Measurements from ENCODE around the gene SETBP1. TPM values are rescaled to one million over a fixed set of nuclear protein-coding genes. Genes with fewer than 3 reads are reported as not detected.

The SETBP1 gene
- total RNA-seq, 1 donor: 22.8 TPM

DNA sequence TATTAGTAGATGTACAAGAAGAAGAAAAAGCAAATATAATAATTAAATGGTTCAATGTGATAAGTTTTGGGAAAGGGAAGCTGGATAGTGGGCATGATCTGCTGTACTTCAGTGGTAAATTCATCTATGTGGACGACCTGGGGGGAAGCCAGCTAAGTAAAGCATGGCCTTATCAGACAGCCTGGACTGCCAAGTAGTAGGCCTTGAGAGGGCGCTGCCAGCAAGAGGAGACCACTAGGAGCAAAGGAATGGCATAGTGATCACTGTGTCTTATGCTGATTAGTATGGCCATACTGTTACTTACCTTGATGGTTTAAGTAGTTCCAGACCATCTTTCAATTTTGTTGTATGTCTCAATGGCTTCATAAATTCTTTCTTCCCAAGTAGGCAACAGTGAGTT lies 287.6 kb downstream of the SETBP1 start:
- Histone ChIP-seq H3K27ac (ENCODE audit: low read depth, low read length) (no peak overlapping the region), H4K20me1 (ENCODE audit: insufficient read depth, low read length) (no peaks in the 10 kb centered on the region), H3K4me2 (ENCODE audit: insufficient read depth, low read length) (no peak overlapping the region), H3K36me3 (ENCODE audit: insufficient read depth, low read length) (no peaks in the 10 kb centered on the region), H3K4me1 (ENCODE audit: insufficient read depth, low read length) (no peaks in the 10 kb centered on the region), H3K79me2 (ENCODE audit: insufficient read depth, low read length) (no peaks in the 10 kb centered on the region), H3K9me3 (ENCODE audit: low read depth, low read length) (no peaks in the 10 kb centered on the region), H3K27me3 (ENCODE audit: insufficient read depth, low read length) (peaks cover 3% of the 10 kb centered on the region), H2AFZ (ENCODE audit: low read length) (no peak overlapping the region), H3K4me3 (ENCODE audit: insufficient read depth, low read length) (no peak overlapping the region)
- DNase-seq (ENCODE audit: insufficient read length, low spot score, missing footprints): no peak
- TF ChIP-seq, protein P1, sequence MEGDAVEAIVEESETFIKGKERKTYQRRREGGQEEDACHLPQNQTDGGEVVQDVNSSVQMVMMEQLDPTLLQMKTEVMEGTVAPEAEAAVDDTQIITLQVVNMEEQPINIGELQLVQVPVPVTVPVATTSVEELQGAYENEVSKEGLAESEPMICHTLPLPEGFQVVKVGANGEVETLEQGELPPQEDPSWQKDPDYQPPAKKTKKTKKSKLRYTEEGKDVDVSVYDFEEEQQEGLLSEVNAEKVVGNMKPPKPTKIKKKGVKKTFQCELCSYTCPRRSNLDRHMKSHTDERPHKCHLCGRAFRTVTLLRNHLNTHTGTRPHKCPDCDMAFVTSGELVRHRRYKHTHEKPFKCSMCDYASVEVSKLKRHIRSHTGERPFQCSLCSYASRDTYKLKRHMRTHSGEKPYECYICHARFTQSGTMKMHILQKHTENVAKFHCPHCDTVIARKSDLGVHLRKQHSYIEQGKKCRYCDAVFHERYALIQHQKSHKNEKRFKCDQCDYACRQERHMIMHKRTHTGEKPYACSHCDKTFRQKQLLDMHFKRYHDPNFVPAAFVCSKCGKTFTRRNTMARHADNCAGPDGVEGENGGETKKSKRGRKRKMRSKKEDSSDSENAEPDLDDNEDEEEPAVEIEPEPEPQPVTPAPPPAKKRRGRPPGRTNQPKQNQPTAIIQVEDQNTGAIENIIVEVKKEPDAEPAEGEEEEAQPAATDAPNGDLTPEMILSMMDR (IDR thresholded peaks at IDR 0.05; ENCODE audit: extremely low read depth, low read depth, low read length): peak; percentile 7

DNA sequence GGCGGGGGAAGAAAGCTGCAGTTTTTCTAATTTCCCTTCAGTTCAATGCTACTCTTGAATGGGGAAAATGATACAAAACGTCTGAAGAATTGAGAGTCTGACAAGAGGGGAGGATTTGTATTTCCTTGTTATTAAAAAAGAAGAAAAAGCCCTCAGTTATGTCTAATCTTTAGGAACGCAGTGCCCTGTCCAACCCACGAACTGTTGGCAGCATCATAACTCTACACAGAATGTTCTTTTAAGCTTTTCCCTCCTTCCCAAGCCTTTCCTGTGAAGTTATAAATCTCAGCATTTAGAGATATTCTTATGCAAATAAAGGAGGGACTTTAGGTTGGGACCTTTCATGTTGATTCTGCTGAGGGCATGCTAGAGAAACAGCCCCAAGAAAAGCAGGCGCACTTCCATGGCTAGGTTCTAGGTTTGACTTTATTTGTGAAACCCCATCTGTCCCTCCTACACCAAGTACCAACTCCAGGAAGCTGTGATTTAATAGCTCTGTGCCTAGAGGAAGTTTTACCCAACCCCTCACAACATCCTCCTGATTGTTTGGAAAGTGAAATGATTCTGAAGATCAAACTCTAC lies 288.6 kb downstream of the SETBP1 start:
- Histone ChIP-seq H3K36me3 (ENCODE audit: insufficient read depth, low read length) (no peaks in the 10 kb centered on the region), H3K4me1 (ENCODE audit: insufficient read depth, low read length) (no peaks in the 10 kb centered on the region), H3K27ac (ENCODE audit: low read depth, low read length) (no peak overlapping the region), H4K20me1 (ENCODE audit: insufficient read depth, low read length) (no peaks in the 10 kb centered on the region), H3K27me3 (ENCODE audit: insufficient read depth, low read length) (peaks cover 3% of the 10 kb centered on the region), H3K4me3 (ENCODE audit: insufficient read depth, low read length) (no peak overlapping the region), H3K4me2 (ENCODE audit: insufficient read depth, low read length) (no peak overlapping the region), H2AFZ (ENCODE audit: low read length) (no peak overlapping the region), H3K79me2 (ENCODE audit: insufficient read depth, low read length) (no peaks in the 10 kb centered on the region), H3K9me3 (ENCODE audit: low read depth, low read length) (no peaks in the 10 kb centered on the region)
- DNase-seq (ENCODE audit: insufficient read length, low spot score, missing footprints): no peak
- TF ChIP-seq, protein P1 (IDR thresholded peaks at IDR 0.05; ENCODE audit: extremely low read depth, low read depth, low read length): no peak

DNA sequence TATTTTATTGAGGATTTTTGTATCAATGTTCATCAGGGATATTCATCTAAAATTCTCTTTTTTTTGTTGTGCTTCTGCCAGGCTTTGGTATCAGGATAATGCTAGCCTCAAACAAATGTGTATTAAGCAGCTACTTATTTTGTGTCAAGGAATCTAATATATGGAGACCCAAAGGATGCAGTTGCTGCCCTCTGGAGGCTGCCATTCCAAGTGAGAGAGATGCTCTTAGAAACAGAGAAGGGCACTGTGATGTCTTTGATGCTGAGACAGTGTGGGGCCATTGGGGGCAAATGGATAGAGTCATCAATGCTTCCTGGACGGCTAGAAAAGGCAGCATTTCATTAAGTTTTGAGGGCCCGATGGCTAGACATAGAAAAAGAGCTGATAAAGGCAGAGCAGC lies 292.6 kb downstream of the SETBP1 start:
- H4K20me1 ChIP-seq (ENCODE audit: insufficient read depth, low read length): no peaks in the 10 kb centered on the region
- no peaks in the 10 kb centered on the region for H3K4me1 ChIP-seq (ENCODE audit: insufficient read depth, low read length)
- no peak overlapping the region for H3K27ac ChIP-seq (ENCODE audit: low read depth, low read length)
- no peak overlapping the region for H2AFZ ChIP-seq (ENCODE audit: low read length)
- no peaks in the 10 kb centered on the region for H3K36me3 ChIP-seq (ENCODE audit: insufficient read depth, low read length)
- peaks cover 3% of the 10 kb centered on the region for H3K27me3 ChIP-seq (ENCODE audit: insufficient read depth, low read length)
- H3K9me3 ChIP-seq (ENCODE audit: low read depth, low read length): no peaks in the 10 kb centered on the region
- TF ChIP-seq, protein P1 (IDR thresholded peaks at IDR 0.05; ENCODE audit: extremely low read depth, low read depth, low read length): no peak
- DNase-seq (ENCODE audit: insufficient read length, low spot score, missing footprints): no peak
- H3K4me2 ChIP-seq (ENCODE audit: insufficient read depth, low read length): no peak overlapping the region
- no peaks in the 10 kb centered on the region for H3K79me2 ChIP-seq (ENCODE audit: insufficient read depth, low read length)
- no peak overlapping the region for H3K4me3 ChIP-seq (ENCODE audit: insufficient read depth, low read length)

DNA sequence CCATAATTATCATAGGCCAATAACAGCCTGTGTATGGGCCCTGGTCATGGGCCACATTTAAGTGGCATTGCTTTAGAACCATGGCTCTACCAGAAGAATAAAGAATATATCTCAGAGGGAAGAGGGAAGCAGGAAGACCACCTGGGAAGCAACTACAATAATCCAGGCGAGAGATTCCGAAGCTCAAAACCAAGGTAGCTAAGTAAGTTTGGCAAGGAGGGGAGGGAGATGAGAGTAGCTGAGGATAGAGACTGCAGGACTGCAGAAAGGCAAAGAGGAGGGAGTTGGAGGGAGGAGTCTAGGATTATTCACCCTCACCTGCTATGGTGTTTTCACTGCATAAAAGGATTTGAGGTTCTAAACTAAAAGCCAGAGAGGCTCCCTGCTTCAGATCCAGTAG lies 293.5 kb downstream of the SETBP1 start:
- TF ChIP-seq, protein P1 (IDR thresholded peaks at IDR 0.05; ENCODE audit: extremely low read depth, low read depth, low read length): no peak
- H3K36me3 ChIP-seq (ENCODE audit: insufficient read depth, low read length): no peaks in the 10 kb centered on the region

More for the DNA sequence above, 293.5 kb downstream of the SETBP1 start:
- Histone ChIP-seq H3K79me2 (ENCODE audit: insufficient read depth, low read length) (no peaks in the 10 kb centered on the region), H2AFZ (ENCODE audit: low read length) (no peak overlapping the region), H3K27me3 (ENCODE audit: insufficient read depth, low read length) (no peaks in the 10 kb centered on the region), H3K4me3 (ENCODE audit: insufficient read depth, low read length) (no peak overlapping the region), H4K20me1 (ENCODE audit: insufficient read depth, low read length) (no peaks in the 10 kb centered on the region), H3K27ac (ENCODE audit: low read depth, low read length) (no peak overlapping the region), H3K4me2 (ENCODE audit: insufficient read depth, low read length) (no peak overlapping the region), H3K9me3 (ENCODE audit: low read depth, low read length) (no peaks in the 10 kb centered on the region), H3K4me1 (ENCODE audit: insufficient read depth, low read length) (no peaks in the 10 kb centered on the region)
- no peak for DNase-seq (ENCODE audit: insufficient read length, low spot score, missing footprints)

Data from osteoblast (primary cell).